ENCODE measurements around the gene SUSD1. TPM values are rescaled to one million over a fixed set of nuclear protein-coding genes. Genes with fewer than 3 reads are reported as not detected.
A peak's percentile ranks its signal among the peaks of the same experiment; 100 is the strongest.

Gene SUSD1
- total and polyA plus RNA-seq, 2 experiments from 2014 or later: 18.5 to 30.5 TPM

- Histone ChIP-seq H3K27me3 (no peaks in the 10 kb centered on the region), H3K79me2 (no peaks in the 10 kb centered on the region), H3K36me3 (replicated peaks; ENCODE audit: insufficient read depth, low read depth) (no peaks in the 10 kb centered on the region), H3K27ac (no peak overlapping the region), H3K9me2 (replicated peaks; ENCODE audit: insufficient read depth) (no peaks in the 10 kb centered on the region), H3K9me3 (ENCODE audit: low read depth) (no peaks in the 10 kb centered on the region), H3K4me1 (ENCODE audit: insufficient read depth) (peaks cover 29% of the 10 kb centered on the region), H3K4me2 (no peak overlapping the region), H4K20me1 (ENCODE audit: insufficient read depth, poor library complexity, severe bottlenecking) (no peaks in the 10 kb centered on the region), H3K4me3 (no peak overlapping the region), H2AFZ (no peak overlapping the region)
- TF ChIP-seq CTCF (IDR thresholded peaks at IDR 0.05; ENCODE audit: poor library complexity) (no peak), EZH2phosphoT487 (IDR thresholded peaks at IDR 0.05; ENCODE audit: low read depth, severe bottlenecking, unreplicated experiment) (no peak), EZH2 (IDR thresholded peaks at IDR 0.05; ENCODE audit: borderline replicate concordance) (no peak)
- no peak for DNase-seq (ENCODE audit: low spot score)
These were observed 164.6 kb downstream of the SUSD1 start for GRCh38 chr9:112010537-112010936.

GRCh38 chr9:112009656-112010055 lies 165.4 kb downstream of the SUSD1 start:
- no peaks in the 10 kb centered on the region for H3K36me3 ChIP-seq (replicated peaks; ENCODE audit: insufficient read depth, low read depth)
- TF ChIP-seq EZH2 (IDR thresholded peaks at IDR 0.05; ENCODE audit: borderline replicate concordance): no peak
- TF ChIP-seq EZH2phosphoT487 (IDR thresholded peaks at IDR 0.05; ENCODE audit: low read depth, severe bottlenecking, unreplicated experiment): no peak
- no peak for TF ChIP-seq CTCF (IDR thresholded peaks at IDR 0.05; ENCODE audit: poor library complexity)
- H3K4me3 ChIP-seq: no peak overlapping the region
- no peaks in the 10 kb centered on the region for H3K27me3 ChIP-seq
- H3K79me2 ChIP-seq: no peaks in the 10 kb centered on the region
- H3K27ac ChIP-seq: no peak overlapping the region
- no peak overlapping the region for H3K4me2 ChIP-seq
- peaks cover 29% of the 10 kb centered on the region for H3K4me1 ChIP-seq (ENCODE audit: insufficient read depth)
- no peaks in the 10 kb centered on the region for H4K20me1 ChIP-seq (ENCODE audit: insufficient read depth, poor library complexity, severe bottlenecking)
- no peaks in the 10 kb centered on the region for H3K9me3 ChIP-seq (ENCODE audit: low read depth)
- DNase-seq (ENCODE audit: low spot score): no peak
- no peak overlapping the region for H2AFZ ChIP-seq
- no peaks in the 10 kb centered on the region for H3K9me2 ChIP-seq (replicated peaks; ENCODE audit: insufficient read depth)
- 91% methylated on average over 3 of the region's 3 CpGs for WGBS (ENCODE audit: low lambda C conversion rate, missing lambda C conversion rate)

- Histone ChIP-seq H3K4me3 (no peak overlapping the region), H2AFZ (no peak overlapping the region), H3K9me2 (replicated peaks; ENCODE audit: insufficient read depth) (no peaks in the 10 kb centered on the region), H4K20me1 (ENCODE audit: insufficient read depth, poor library complexity, severe bottlenecking) (no peaks in the 10 kb centered on the region), H3K79me2 (no peaks in the 10 kb centered on the region), H3K36me3 (replicated peaks; ENCODE audit: insufficient read depth, low read depth) (no peaks in the 10 kb centered on the region), H3K27ac (peak overlapping the region; percentile 17), H3K4me1 (ENCODE audit: insufficient read depth) (peaks cover 19% of the 10 kb centered on the region), H3K27me3 (no peaks in the 10 kb centered on the region), H3K4me2 (no peak overlapping the region), H3K9me3 (ENCODE audit: low read depth) (no peaks in the 10 kb centered on the region)
- no peak for TF ChIP-seq EZH2phosphoT487 (IDR thresholded peaks at IDR 0.05; ENCODE audit: low read depth, severe bottlenecking, unreplicated experiment)
- TF ChIP-seq EZH2 (IDR thresholded peaks at IDR 0.05; ENCODE audit: borderline replicate concordance): no peak
- no peak for TF ChIP-seq CTCF (IDR thresholded peaks at IDR 0.05; ENCODE audit: poor library complexity)
- 69% methylated on average over 6 of the region's 6 CpGs for WGBS (ENCODE audit: low lambda C conversion rate, missing lambda C conversion rate)
- no peak for DNase-seq (ENCODE audit: low spot score)
These were observed 167.4 kb downstream of the SUSD1 start for GRCh38 chr9:112007575-112008240.
